GM12878 (cell line): ENCODE results near the gene TET1. TPM values are rescaled to one million over a fixed set of nuclear protein-coding genes. Genes with fewer than 3 reads are reported as not detected.

ENCODE experiments used
- ATAC-seq: fragments of 200-7000 bp; cut with Tn5 transposase; 3 replicates; pipeline ENCODE4 v1.9.1; 2020; ENCODE audit warnings: mild to moderate bottlenecking, moderate library complexity
- BruUV-seq: library from RNA; stranded (reverse); fragments of 400-500 nt; replicated peaks from 2 replicates; lab custom pipeline; 2021; lab: Mats Ljungman, UMichigan
- CTCF ChIA-PET: fragments of 300-600 bp; sonication (Branson Sonifier 250); formaldehyde crosslinking; extraction: SDS; loops from one replicate; lab custom pipeline; 2021; ENCODE audit warnings: inconsistent platforms; lab: Yijun Ruan, JAX
- POLR2A ChIA-PET: fragments of 350-600 bp; formaldehyde crosslinking; extraction: SDS; loops from one replicate; lab custom pipeline; 2021; ENCODE audit warnings: inconsistent platforms; lab: Charles Lee
- RAD21 ChIA-PET: fragments of 300-600 bp; sonication (Branson Sonifier 250); formaldehyde crosslinking; loops from one replicate; lab custom pipeline; 2023; ENCODE audit warnings: antibody characterized with exemption; ENCODE audit not compliant: unreplicated experiment; lab: Charles Lee
- SMC1A ChIA-PET: fragments of 300-600 bp; sonication (Branson Sonifier 250); formaldehyde crosslinking; loops from one replicate; lab custom pipeline; 2023; ENCODE audit not compliant: unreplicated experiment, uncharacterized antibody; lab: Charles Lee
- DNase-seq: peaks from one replicate; pipeline ENCODE4 v3.0.0-alpha.2; 2011; ENCODE audit warnings: low read depth, low spot score
- FAIRE-seq: peaks from 3 replicates; lab custom pipeline; 2011; peaks lifted over from hg19 to GRCh38; lab: Jason Lieb, UNC
- H2AFZ ChIP-seq: 2 replicates; pipeline ENCODE4 v1.6.0; 2011; ENCODE audit warnings: low read depth, low read length, control low read depth; ENCODE audit not compliant: control insufficient read depth
- H3K27ac ChIP-seq: 2 replicates; pipeline ENCODE4 v1.5.1; 2011; ENCODE audit warnings: control low read depth; ENCODE audit not compliant: control insufficient read depth, insufficient read depth
- H3K27me3 ChIP-seq, 2 experiments: replicated peaks in 1 of 2; 2 replicates each; pipeline versions ENCODE4 v1.6.0 to v1.6.1; 2011; ENCODE audit warnings: low read length in 1 of 2; ENCODE audit not compliant: control insufficient read depth in 2 of 2, insufficient read depth in 2 of 2
- H3K36me3 ChIP-seq, 2 experiments: 2 replicates each; pipeline ENCODE4 v1.5.1; 2011; ENCODE audit warnings: low read length in 1 of 2; ENCODE audit not compliant: control insufficient read depth in 2 of 2, insufficient read depth in 2 of 2
- H3K4me1 ChIP-seq: 2 replicates; pipeline ENCODE4 v1.6.1; 2011; ENCODE audit warnings: mild to moderate bottlenecking, low read length, moderate library complexity, mixed read lengths; ENCODE audit not compliant: control insufficient read depth, insufficient read depth
- H3K4me2 ChIP-seq: 2 replicates; pipeline ENCODE4 v1.6.0; 2011; ENCODE audit warnings: control low read depth; ENCODE audit not compliant: control insufficient read depth, insufficient read depth
- H3K4me3 ChIP-seq: fragments of 200-600 bp; sonication (generic); 2 replicates; pipeline ENCODE4 v1.5.1; 2016
- H3K79me2 ChIP-seq: 2 replicates; pipeline ENCODE4 v1.6.0; 2011; ENCODE audit warnings: low read length; ENCODE audit not compliant: control insufficient read depth, insufficient read depth
- H3K9ac ChIP-seq: 2 replicates; pipeline ENCODE4 v1.8.0; 2011; ENCODE audit warnings: low read length, control low read depth, mixed read lengths; ENCODE audit not compliant: control insufficient read depth, insufficient read depth
- H3K9me3 ChIP-seq: replicated peaks from 3 replicates; pipeline ENCODE4 v1.5.1; 2011; ENCODE audit warnings: mild to moderate bottlenecking, low read length; ENCODE audit not compliant: control insufficient read depth, insufficient read depth
- H4K20me1 ChIP-seq: 2 replicates; pipeline ENCODE4 v1.6.0; 2011; ENCODE audit not compliant: control insufficient read depth, insufficient read depth
- CHD4 ChIP-seq: fragments of 200-600 bp; sonication (generic); IDR thresholded peaks from 2 replicates; pipeline ENCODE4 v1.6.1; 2016; ENCODE audit warnings: mild to moderate bottlenecking
- CREM ChIP-seq: IDR thresholded peaks from 2 replicates; pipeline ENCODE4 v1.6.1; 2014; ENCODE audit warnings: antibody characterized with exemption, low read depth
- CUX1 ChIP-seq: IDR thresholded peaks from 2 replicates; pipeline ENCODE4 v1.6.1; 2012; ENCODE audit warnings: improper control_type of control experiment, low read depth, low read length; ENCODE audit not compliant: insufficient replicate concordance
- EED ChIP-seq: sonication (generic); IDR thresholded peaks from 2 replicates; pipeline ENCODE4 v1.6.1; 2016; ENCODE audit warnings: antibody characterized with exemption, low read depth
- EZH2 ChIP-seq: IDR thresholded peaks from 2 replicates; pipeline ENCODE4 v1.6.1; 2012; ENCODE audit warnings: low read depth, mild to moderate bottlenecking, control low read depth, inconsistent platforms, low read length, borderline replicate concordance; ENCODE audit not compliant: control insufficient read depth
- FOS ChIP-seq: IDR thresholded peaks from 3 replicates; pipeline ENCODE4 v1.6.1; 2011; ENCODE audit warnings: borderline replicate concordance; ENCODE audit not compliant: insufficient read length; ENCODE audit errors: extremely low read depth
- IKZF2 ChIP-seq, 2 experiments: fragments of 450-650 bp; IDR thresholded peaks; 2 replicates each; pipeline ENCODE4 v1.6.1; 2017; ENCODE audit warnings: mild to moderate bottlenecking in 2 of 2, moderate library complexity in 2 of 2
- JUNB ChIP-seq: IDR thresholded peaks from 2 replicates; pipeline ENCODE4 v1.6.1; 2016; ENCODE audit warnings: antibody characterized with exemption, mild to moderate bottlenecking
- KDM1A ChIP-seq: fragments of 200-600 bp; sonication (generic); IDR thresholded peaks from 2 replicates; pipeline ENCODE4 v1.6.1; 2016; ENCODE audit warnings: borderline replicate concordance
- MEF2A ChIP-seq: IDR thresholded peaks from 2 replicates; pipeline ENCODE4 v1.6.1; 2011; ENCODE audit warnings: low read depth, mild to moderate bottlenecking, low read length, moderate library complexity; ENCODE audit not compliant: insufficient read depth
- NFYA ChIP-seq: IDR thresholded peaks from 2 replicates; pipeline ENCODE4 v1.6.1; 2011; ENCODE audit warnings: low read depth, mild to moderate bottlenecking, low read length, improper control_type of control experiment, borderline replicate concordance
- NR2C1 ChIP-seq: fragments of 450-650 bp; IDR thresholded peaks from 2 replicates; pipeline ENCODE4 v1.6.1; 2017; ENCODE audit warnings: antibody characterized with exemption, mild to moderate bottlenecking, moderate library complexity
- RAD51 ChIP-seq: fragments of 450-650 bp; IDR thresholded peaks from 2 replicates; pipeline ENCODE4 v1.6.1; 2016; ENCODE audit warnings: moderate library complexity, mild to moderate bottlenecking, inconsistent platforms
- RB1 ChIP-seq: fragments of 450-650 bp; formaldehyde crosslinking; IDR thresholded peaks from 2 replicates; pipeline ENCODE4 v1.6.1; 2017; ENCODE audit warnings: mild to moderate bottlenecking, borderline replicate concordance
- RELA ChIP-seq: fragments of 450-650 bp; IDR thresholded peaks from 2 replicates; pipeline ENCODE4 v1.8.0; 2014; ENCODE audit warnings: borderline replicate concordance; ENCODE audit not compliant: partially characterized antibody
- SREBF2 ChIP-seq: IDR thresholded peaks from 2 replicates; pipeline ENCODE4 v1.6.1; 2012; ENCODE audit warnings: mild to moderate bottlenecking, low read length
- ZNF274 ChIP-seq: IDR thresholded peaks from one replicate; pipeline ENCODE4 v1.8.0; 2011; ENCODE audit not compliant: insufficient read length, insufficient read depth
- ZZZ3 ChIP-seq: IDR thresholded peaks from 2 replicates; pipeline ENCODE4 v1.6.1; 2011; ENCODE audit warnings: low read depth; ENCODE audit not compliant: control insufficient read depth, insufficient read length
- WGBS: methylation state at CpG from one replicate; pipeline ENCODE4 v1.1.6; 2016; ENCODE audit warnings: low lambda C conversion rate; ENCODE audit not compliant: insufficient replicate concordance, insufficient coverage; ENCODE audit errors: missing lambda C conversion rate; 5-methylcytosine and 5-hydroxymethylcytosine counted together
- in situ Hi-C: fragments of 300-500 bp; cut with MboI; formaldehyde crosslinking; loops from 9 replicates; pipeline ENCODE4 v1.14.3; 2018; ENCODE audit warnings: mixed read lengths
- intact Hi-C: fragments of 100-400 bp; cut with micrococcal nuclease; formaldehyde crosslinking; loops from one replicate; pipeline ENCODE4 v1.14.2; 2022; ENCODE audit not compliant: unreplicated experiment
- polyA plus RNA-seq, 11 experiments: library from polyadenylated mRNA; depleted of rRNA in 4 of 11; unstranded in 6 of 11; stranded (reverse) in 5 of 11; fragments of >200 nt; fragmentation: Nextera tagmentation in 4 of 11; fragmentation: Illumina TruSeq in 1 of 11; extraction: Ambion mirVana in 4 of 11; extraction: Trizol in 1 of 11; gene quantifications; 1 replicate in 1 of 11; 2 replicates in 10 of 11; pipeline versions ENCODE4 v1.2.1 to v1.2.3, GENCODE V29; 2011 to 2016; ENCODE audit warnings: inconsistent platforms in 2 of 11, missing spikeins in 2 of 11, low read depth in 1 of 11
- total RNA-seq, 4 experiments: library from RNA; depleted of rRNA in 3 of 4; stranded (reverse); fragments of >200 nt in 3 of 4; fragmentation: Illumina TruSeq in 1 of 4; extraction: Trizol in 1 of 4; gene quantifications; 2 replicates each; pipeline versions ENCODE4 v1.2.1 to v1.2.3, GENCODE V29; 2013 to 2021

Gene TET1
- total and polyA plus RNA-seq, 10 of the 15 experiments (the other 5 are each of a cell fraction or from before 2014, with no cell fraction given) = 0.22 to 1.4 (median 0.60) TPM

DNA sequence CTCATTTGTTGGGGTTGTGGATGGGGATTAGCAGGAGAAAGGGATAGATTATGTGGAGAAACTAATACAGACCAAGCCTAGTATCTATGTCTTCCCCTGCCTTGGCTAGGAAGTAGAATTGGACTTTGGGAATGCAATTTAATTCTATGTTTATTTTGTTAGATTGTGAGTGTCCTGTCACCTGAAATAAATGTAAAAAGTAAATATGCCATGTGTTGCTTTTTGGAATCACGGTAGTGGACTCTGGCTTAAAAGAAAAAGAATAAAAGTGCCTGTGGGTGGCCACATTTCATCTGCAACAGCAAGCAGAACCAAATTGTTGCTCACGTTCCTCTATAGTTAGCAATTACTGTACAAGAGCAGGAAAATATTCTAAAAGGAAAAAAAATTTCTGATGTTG is 42.3 kb downstream of the TET1 start:
- ChIA-PET POLR2A (no interaction called here), RAD21 (no interaction called here), SMC1A (interaction anchor here (0.6 kb wide), 1 partner anchor 30 kb away, joined by 3 read pairs; no protein-coding TSS in a partner anchor), CTCF (interaction anchor here (1.2 kb wide), 1 partner anchor 52 kb away, joined by 3 read pairs; no protein-coding TSS in a partner anchor)
- no peak for ATAC-seq
- Histone ChIP-seq H4K20me1 (no peaks in the 10 kb centered on the region), H2AFZ (no peak overlapping the region), H3K36me3 (no peaks in the 10 kb centered on the region), H3K27ac (no peak overlapping the region), H3K4me3 (no peak overlapping the region), H3K27me3 (no peaks in the 10 kb centered on the region), H3K9ac (no peak overlapping the region), H3K4me1 (peaks cover 8% of the 10 kb centered on the region), H3K9me3 (no peaks in the 10 kb centered on the region), H3K4me2 (peak overlapping the region; percentile 100; the same call in 1 of the 2 replicates), H3K79me2 (no peaks in the 10 kb centered on the region)
- FAIRE-seq = no peak
- no TSS peak for BruUV-seq
- intact Hi-C loops (no loop called here), in situ Hi-C loops (no loop called here)
- DNase-seq = no peak
- WGBS = 90% methylated on average over 2 of the region's 2 CpGs
- no peak for TF ChIP-seq IKZF2 (IDR thresholded peaks at IDR 0.05)
- no peak for TF ChIP-seq CUX1
- no peak for TF ChIP-seq CREM
- no peak for TF ChIP-seq FOS
- TF ChIP-seq NR2C1 = no peak
- TF ChIP-seq NFYA = no peak
- no peak for TF ChIP-seq JUNB
- no peak for TF ChIP-seq RAD51
- no peak for TF ChIP-seq KDM1A
- no peak for TF ChIP-seq RELA
- TF ChIP-seq EZH2 = no peak
- no peak for TF ChIP-seq ZNF274
- no peak for TF ChIP-seq RB1
- TF ChIP-seq EED = no peak
- TF ChIP-seq CHD4 = no peak
- TF ChIP-seq ZZZ3 = no peak
- TF ChIP-seq SREBF2 = no peak
- no peak for TF ChIP-seq MEF2A
